HG03060 (cell line): ENCODE data around the gene PTPRG.

Source experiments
- ATAC-seq: cut with Tn5 transposase; IDR thresholded peaks from one replicate; pipeline ENCODE4 v1.9.1; 2021; ENCODE audit warnings: low read depth, moderate number of reproducible peaks; ENCODE audit not compliant: unreplicated experiment

The PTPRG gene

GRCh38 chr3:61780455-61781228, 219.3 kb downstream of the PTPRG start:
- no peak for ATAC-seq

GRCh38 chr3:61783993-61784718, 222.8 kb downstream of the PTPRG start:
- no peak for ATAC-seq

GRCh38 chr3:61788623-61789507, 227.5 kb downstream of the PTPRG start:
- no peak for ATAC-seq

- ATAC-seq, result no peak
Observed at GRCh38 chr3:61789861-61790260, 228.5 kb downstream of the PTPRG start.

- ATAC-seq, result no peak
Observed at GRCh38 chr3:61790411-61790810, 229.0 kb downstream of the PTPRG start.

- no peak for ATAC-seq
Observed at GRCh38 chr3:61793056-61793455, 231.7 kb downstream of the PTPRG start.

- ATAC-seq, result no peak
Observed at GRCh38 chr3:61793521-61793920, 232.2 kb downstream of the PTPRG start.

GRCh38 chr3:61794341-61794740, 233.0 kb downstream of the PTPRG start:
- no peak for ATAC-seq

GRCh38 chr3:61794961-61795360, 233.6 kb downstream of the PTPRG start:
- no peak for ATAC-seq

- no peak for ATAC-seq
Observed at GRCh38 chr3:61796088-61796680, 234.8 kb downstream of the PTPRG start.

- no peak for ATAC-seq
Observed at GRCh38 chr3:61796911-61797310, 235.5 kb downstream of the PTPRG start.

- no peak for ATAC-seq
Observed at GRCh38 chr3:61802772-61803171, 241.4 kb downstream of the PTPRG start.

- ATAC-seq, result no peak
Observed at GRCh38 chr3:61803983-61804382, 242.6 kb downstream of the PTPRG start.

- ATAC-seq, result no peak
Observed at GRCh38 chr3:61804782-61805181, 243.4 kb downstream of the PTPRG start.

- ATAC-seq, result no peak
Observed at GRCh38 chr3:61805510-61806080, 244.2 kb downstream of the PTPRG start.

- no peak for ATAC-seq
Observed at GRCh38 chr3:61806810-61807209, 245.4 kb downstream of the PTPRG start.

- no peak for ATAC-seq
Observed at GRCh38 chr3:61807865-61808276, 246.5 kb downstream of the PTPRG start.

- no peak for ATAC-seq
Observed at GRCh38 chr3:61808526-61808925, 247.2 kb downstream of the PTPRG start.

GRCh38 chr3:61808999-61809398, 247.6 kb downstream of the PTPRG start:
- no peak for ATAC-seq

- ATAC-seq, result no peak
Observed at GRCh38 chr3:61809879-61810278, 248.5 kb downstream of the PTPRG start.
